H4 (cell line): Measurements from ENCODE around the gene DIO1. TPM values are rescaled to one million over a fixed set of nuclear protein-coding genes. Genes with fewer than 3 reads are reported as not detected.

Experiments
- total RNA-seq: library from RNA; depleted of rRNA; stranded (reverse); fragments of >200 nt; shearing (Covaris generic); gene quantifications from 2 replicates; pipeline ENCODE4 v1.2.3, GENCODE V29; 2014; rRNA removed

The DIO1 gene
- total RNA-seq, 1 experiment from 2014 or later = not detected

Other genes starting within 250 kb of the DIO1 start
- gene GLIS1, start 155.0 kb upstream of the DIO1 start, total RNA-seq = 0.86 and 1.0 TPM in 2 replicates
- 72.1 and 89.1 TPM in 2 replicates for gene NDC1, start 55.9 kb upstream of the DIO1 start, total RNA-seq
- 45.0 and 53.8 TPM in 2 replicates for gene YIPF1, start 4.4 kb upstream of the DIO1 start, total RNA-seq
- 71.9 and 86.5 TPM in 2 replicates for gene IFT25, start 51.5 kb downstream of the DIO1 start, total RNA-seq
- gene LRRC42, start 52.2 kb downstream of the DIO1 start, total RNA-seq = 56.6 and 64.3 TPM in 2 replicates
- not detected in 2 replicates for gene LDLRAD1, start 124.0 kb downstream of the DIO1 start, total RNA-seq
- gene TMEM59, start 159.0 kb downstream of the DIO1 start, total RNA-seq = 419 and 447 TPM in 2 replicates
- 2.8 and 3.9 TPM in 2 replicates for gene TCEANC2, start 159.4 kb downstream of the DIO1 start, total RNA-seq